Breast epithelium (tissue), 4 donors: ENCODE results near the gene PHACTR1. TPM values are rescaled to one million over a fixed set of nuclear protein-coding genes. Genes with fewer than 3 reads are reported as not detected.

ENCODE experiments used
- DNase-seq, 2 donors: peaks; one replicate each; pipeline ENCODE4 v3.0.0-alpha.2; 2019; ENCODE audit warnings: low spot score in 2 of 2
- H3K27ac ChIP-seq, 2 donors: fragments of 200-600 bp; sonication (generic) in 1 of 2; one replicate each; pipeline ENCODE4 v1.5.1; 2016 to 2019; ENCODE audit warnings: mild to moderate bottlenecking in 1 of 2
- H3K27me3 ChIP-seq, 2 donors: fragments of 200-600 bp; sonication (generic) in 1 of 2; one replicate each; pipeline versions ENCODE4 v1.5.1 to v1.6.0; 2017 to 2019; ENCODE audit warnings: control low read depth in 1 of 2, mild to moderate bottlenecking in 1 of 2
- H3K36me3 ChIP-seq: fragments of 200-600 bp; one replicate; pipeline ENCODE4 v1.5.1; 2019
- H3K4me1 ChIP-seq, 2 donors: fragments of 200-600 bp; sonication (generic); one replicate each; pipeline ENCODE4 v1.5.1; 2016 to 2019; ENCODE audit warnings: control low read depth in 1 of 2
- H3K4me3 ChIP-seq, 3 donors: fragments of 200-600 bp; sonication (generic); 1 replicate in 2 of 3; 2 replicates in 1 of 3; pipeline ENCODE4 v1.5.1; 2016 to 2019; ENCODE audit warnings: mild to moderate bottlenecking in 3 of 3, moderate library complexity in 2 of 3
- H3K9me3 ChIP-seq, 2 donors: fragments of 200-600 bp; sonication (generic) in 1 of 2; one replicate each; pipeline ENCODE4 v1.5.1; 2016 to 2019; ENCODE audit warnings: control low read depth in 1 of 2
- POLR2A ChIP-seq: fragments of 450-650 bp; IDR thresholded peaks from one replicate; pipeline ENCODE4 v1.6.1; 2016; ENCODE audit warnings: antibody characterized with exemption, mild to moderate bottlenecking, moderate library complexity
- POLR2AphosphoS5 ChIP-seq, 3 donors: sonication (generic); formaldehyde crosslinking; IDR thresholded peaks; one replicate each; pipeline ENCODE4 v1.6.1; 2017; ENCODE audit warnings: antibody characterized with exemption in 3 of 3
- intact Hi-C: fragments of 100-400 bp; cut with DNase I; formaldehyde crosslinking; loops from one replicate; pipeline ENCODE4 v1.15.1; 2023; ENCODE audit warnings: low total_unique reads
- total RNA-seq, 3 donors: library from RNA; depleted of rRNA; stranded (reverse); fragments of >200 nt; gene quantifications; one replicate each; pipeline ENCODE4 v1.1.0, GENCODE V29; 2016
- TF ChIP-seq, protein P1 (sequence below), 3 donors: fragments of 450-650 bp; IDR thresholded peaks; one replicate each; pipeline ENCODE4 v1.5.1; 2016 to 2017; ENCODE audit warnings: antibody characterized with exemption in 3 of 3, mild to moderate bottlenecking in 3 of 3, moderate library complexity in 3 of 3

Gene PHACTR1
- total RNA-seq, 3 donors from 2014 or later = 4.1 to 5.6 (median 4.6) TPM

DNA sequence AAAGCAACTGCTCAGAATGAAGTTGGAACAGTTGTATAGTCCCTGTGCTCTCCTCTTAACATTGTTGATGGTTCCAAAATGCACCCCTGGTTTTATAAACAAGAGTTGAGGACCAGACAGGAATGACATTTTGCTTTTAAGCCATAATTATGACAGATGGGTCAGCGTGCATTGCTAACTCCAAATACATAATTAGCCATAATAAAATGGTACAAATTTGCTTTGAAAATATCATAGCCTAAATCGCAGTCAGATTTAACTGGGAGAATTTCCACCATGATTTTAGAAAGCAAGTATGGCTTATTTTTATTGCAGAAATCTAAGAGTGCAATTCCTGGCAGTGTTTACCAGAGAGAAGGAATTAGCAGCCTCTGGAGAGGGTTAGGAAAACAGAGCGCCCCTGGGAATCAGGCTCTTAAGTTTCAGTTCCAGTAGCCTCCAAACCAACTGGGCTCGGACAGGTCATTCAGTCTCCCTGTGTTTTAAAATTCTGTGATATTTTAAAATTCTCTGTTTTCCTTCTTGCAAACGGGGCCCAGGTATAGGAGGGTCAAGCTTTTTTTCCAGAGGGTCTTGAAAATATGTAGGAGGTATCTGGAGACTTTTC is 309.4 kb downstream of the PHACTR1 start:
- intact Hi-C loops = no loop called here
- no peak overlapping the region for H3K27ac ChIP-seq
- H3K27me3 ChIP-seq = no peaks in the 10 kb centered on the region
- H3K4me1 ChIP-seq = no peaks in the 10 kb centered on the region
- no peaks in the 10 kb centered on the region for H3K9me3 ChIP-seq
- TF ChIP-seq, protein P1, sequence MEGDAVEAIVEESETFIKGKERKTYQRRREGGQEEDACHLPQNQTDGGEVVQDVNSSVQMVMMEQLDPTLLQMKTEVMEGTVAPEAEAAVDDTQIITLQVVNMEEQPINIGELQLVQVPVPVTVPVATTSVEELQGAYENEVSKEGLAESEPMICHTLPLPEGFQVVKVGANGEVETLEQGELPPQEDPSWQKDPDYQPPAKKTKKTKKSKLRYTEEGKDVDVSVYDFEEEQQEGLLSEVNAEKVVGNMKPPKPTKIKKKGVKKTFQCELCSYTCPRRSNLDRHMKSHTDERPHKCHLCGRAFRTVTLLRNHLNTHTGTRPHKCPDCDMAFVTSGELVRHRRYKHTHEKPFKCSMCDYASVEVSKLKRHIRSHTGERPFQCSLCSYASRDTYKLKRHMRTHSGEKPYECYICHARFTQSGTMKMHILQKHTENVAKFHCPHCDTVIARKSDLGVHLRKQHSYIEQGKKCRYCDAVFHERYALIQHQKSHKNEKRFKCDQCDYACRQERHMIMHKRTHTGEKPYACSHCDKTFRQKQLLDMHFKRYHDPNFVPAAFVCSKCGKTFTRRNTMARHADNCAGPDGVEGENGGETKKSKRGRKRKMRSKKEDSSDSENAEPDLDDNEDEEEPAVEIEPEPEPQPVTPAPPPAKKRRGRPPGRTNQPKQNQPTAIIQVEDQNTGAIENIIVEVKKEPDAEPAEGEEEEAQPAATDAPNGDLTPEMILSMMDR (IDR thresholded peaks at IDR 0.05) = no peak
- H3K4me3 ChIP-seq = no peak overlapping the region
- no peak for DNase-seq
- H3K36me3 ChIP-seq = no peaks in the 10 kb centered on the region

DNA sequence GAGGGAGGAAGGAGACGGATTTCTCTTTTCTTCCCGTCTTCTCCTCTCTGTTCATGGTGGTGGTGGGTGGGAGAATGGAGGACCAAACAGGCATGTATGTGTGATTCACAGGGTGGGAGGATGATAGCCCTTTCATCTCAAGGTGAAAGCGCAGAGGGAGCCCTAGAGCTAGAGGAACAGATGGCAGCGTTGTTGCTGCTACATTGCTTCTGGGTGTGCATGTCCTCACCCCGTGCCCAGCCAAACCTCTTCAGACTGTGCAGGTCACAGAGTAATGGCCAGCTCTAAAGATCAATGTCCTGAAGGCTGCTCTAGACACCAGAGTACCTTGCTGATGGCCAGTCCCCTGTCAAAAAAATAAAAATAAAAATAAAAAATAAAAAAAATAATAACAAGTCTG is 310.0 kb downstream of the PHACTR1 start:
- intact Hi-C loops = no loop called here
- TF ChIP-seq, protein P1 (IDR thresholded peaks at IDR 0.05) = no peak
- no peak for TF ChIP-seq POLR2A
- no peak for TF ChIP-seq POLR2AphosphoS5 (IDR thresholded peaks at IDR 0.05)
- Histone ChIP-seq H3K27ac (no peak overlapping the region), H3K27me3 (no peaks in the 10 kb centered on the region), H3K4me3 (no peak overlapping the region), H3K9me3 (no peaks in the 10 kb centered on the region), H3K4me1 (no peaks in the 10 kb centered on the region), H3K36me3 (no peaks in the 10 kb centered on the region)
- DNase-seq = no peak

DNA sequence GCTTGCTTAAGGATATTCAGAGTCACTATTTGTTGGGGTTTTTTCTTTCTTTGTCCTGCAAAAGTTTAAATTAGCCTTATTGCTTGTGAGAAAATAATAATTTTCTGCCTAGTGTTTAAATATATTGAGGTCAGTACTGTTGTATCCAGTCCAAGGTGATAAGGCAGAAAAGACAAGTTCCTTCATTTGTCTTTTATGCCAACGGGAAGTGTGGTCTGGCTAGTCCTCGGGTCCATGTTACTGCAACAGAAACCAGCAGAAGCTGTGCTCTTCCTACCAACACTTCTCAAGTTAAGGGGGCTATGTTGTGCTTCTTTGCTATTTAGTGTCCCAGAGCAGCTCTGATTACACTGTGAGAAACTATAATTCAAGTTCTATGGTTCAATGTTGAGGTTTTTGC is 310.6 kb downstream of the PHACTR1 start:
- H3K27me3 ChIP-seq = no peaks in the 10 kb centered on the region
- TF ChIP-seq, protein P1 (IDR thresholded peaks at IDR 0.05) = no peak
- TF ChIP-seq POLR2AphosphoS5 (IDR thresholded peaks at IDR 0.05) = no peak
- TF ChIP-seq POLR2A = no peak
- intact Hi-C loops = no loop called here
- no peak for DNase-seq
- no peak overlapping the region for H3K27ac ChIP-seq
- H3K4me3 ChIP-seq = no peak overlapping the region
- no peaks in the 10 kb centered on the region for H3K9me3 ChIP-seq
- H3K4me1 ChIP-seq = no peaks in the 10 kb centered on the region
- H3K36me3 ChIP-seq = no peaks in the 10 kb centered on the region

DNA sequence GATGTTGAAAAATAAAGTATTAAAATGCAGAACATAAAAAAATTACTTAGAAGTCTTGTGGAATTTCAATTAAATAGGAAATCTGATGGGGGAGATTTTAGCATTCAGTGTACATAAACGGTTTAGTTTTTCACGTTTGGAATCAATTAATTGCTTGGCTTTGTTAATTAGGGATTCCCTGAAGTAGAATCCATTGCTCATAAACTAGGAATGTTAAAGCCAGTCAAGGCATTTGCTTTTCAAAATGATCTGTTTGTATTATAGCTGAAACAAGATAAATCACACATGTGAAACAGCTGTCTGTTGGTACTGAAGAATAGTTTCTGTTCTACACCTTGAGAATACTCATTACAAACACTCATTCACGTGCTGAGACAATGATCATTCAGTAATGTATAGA is 313.8 kb downstream of the PHACTR1 start:
- no peaks in the 10 kb centered on the region for H3K4me1 ChIP-seq
- no peak overlapping the region for H3K4me3 ChIP-seq
- intact Hi-C loops = no loop called here
- H3K36me3 ChIP-seq = no peaks in the 10 kb centered on the region
- H3K27me3 ChIP-seq = no peaks in the 10 kb centered on the region
- no peak overlapping the region for H3K27ac ChIP-seq
- TF ChIP-seq POLR2A (no peak), POLR2AphosphoS5 (IDR thresholded peaks at IDR 0.05) (no peak)
- TF ChIP-seq, protein P1 (IDR thresholded peaks at IDR 0.05) = no peak
- no peak for DNase-seq
- H3K9me3 ChIP-seq = no peaks in the 10 kb centered on the region

DNA sequence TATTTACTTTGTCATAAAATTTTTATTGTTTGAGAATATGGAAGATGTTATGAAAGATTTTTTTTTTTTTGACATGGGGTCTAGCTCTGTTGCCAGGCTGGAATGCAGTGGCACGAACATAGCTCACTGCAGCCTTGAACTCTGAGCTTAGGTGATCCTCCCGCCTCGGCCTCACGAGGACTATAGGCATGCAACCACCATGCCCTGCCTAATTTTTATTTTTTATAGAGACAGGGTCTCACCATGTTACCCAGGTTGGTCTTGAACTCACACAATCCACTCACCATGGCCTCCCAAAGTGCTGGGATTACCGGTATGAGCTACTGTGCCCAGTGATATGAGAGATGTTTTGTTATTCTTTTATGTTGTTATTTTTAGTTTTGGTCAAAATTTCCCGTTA is 316.0 kb downstream of the PHACTR1 start:
- no peaks in the 10 kb centered on the region for H3K4me1 ChIP-seq
- DNase-seq = no peak
- TF ChIP-seq POLR2A (no peak), POLR2AphosphoS5 (IDR thresholded peaks at IDR 0.05) (no peak)
- TF ChIP-seq, protein P1 (IDR thresholded peaks at IDR 0.05) = no peak
- intact Hi-C loops = no loop called here
- H3K27me3 ChIP-seq = no peaks in the 10 kb centered on the region
- no peaks in the 10 kb centered on the region for H3K9me3 ChIP-seq
- no peak overlapping the region for H3K27ac ChIP-seq
- no peak overlapping the region for H3K4me3 ChIP-seq
- H3K36me3 ChIP-seq = no peaks in the 10 kb centered on the region
